NCI-H2227 (cell line): Measurements from ENCODE around the gene CEACAM8.
A peak's percentile ranks its signal among the peaks of the same experiment; 100 is the strongest.
"Not testable (repeated sequence)": the region's sequence is repeated elsewhere in the genome, so short reads cannot be mapped to it uniquely, and the experiment has no call there.

ENCODE experiments used
- DNase-seq: peaks from one replicate; lab custom pipeline; 2025; ENCODE audit not compliant: unreplicated experiment; lab: John Stamatoyannopoulos, UW

Gene CEACAM8

DNA sequence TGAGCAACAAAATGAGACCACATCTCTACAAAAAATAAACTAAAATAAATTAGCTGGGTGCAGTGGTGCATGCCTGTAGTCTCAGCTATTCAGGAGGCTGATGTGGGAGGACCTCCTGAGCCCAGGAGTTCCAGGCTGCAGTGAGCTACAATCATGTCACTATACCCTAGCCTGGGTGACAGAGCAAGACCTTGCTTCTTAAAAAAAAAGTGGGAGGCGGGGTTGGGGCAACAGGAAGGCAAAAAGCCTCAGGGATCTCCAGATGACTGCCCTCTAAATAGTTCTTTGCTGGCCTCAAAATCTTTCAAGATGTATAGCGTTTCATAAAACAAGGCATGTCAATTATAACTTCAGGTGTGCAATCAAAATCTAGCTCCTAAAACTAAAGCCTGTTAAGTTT is 18.5 kb downstream of the CEACAM8 start:
- DNase-seq: no peak

DNA sequence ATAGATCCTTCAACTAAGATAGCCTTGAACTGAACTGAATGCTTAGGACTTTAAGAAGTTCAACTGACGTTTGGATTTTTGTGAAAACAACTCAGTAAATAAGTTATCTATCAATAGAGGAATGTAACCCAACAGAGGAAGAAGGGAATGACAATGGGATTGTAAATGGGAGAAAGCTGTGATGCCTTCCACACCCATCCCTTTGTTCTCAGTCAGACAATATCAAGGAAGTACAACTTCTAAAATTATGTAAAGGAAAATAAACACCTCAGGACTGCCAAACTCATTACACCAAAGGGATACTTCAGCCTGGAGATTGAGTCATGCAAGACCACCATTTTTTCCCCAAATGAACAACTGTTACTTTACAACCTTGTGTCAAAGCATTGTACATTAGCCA is 21.1 kb downstream of the CEACAM8 start:
- DNase-seq: no peak

DNA sequence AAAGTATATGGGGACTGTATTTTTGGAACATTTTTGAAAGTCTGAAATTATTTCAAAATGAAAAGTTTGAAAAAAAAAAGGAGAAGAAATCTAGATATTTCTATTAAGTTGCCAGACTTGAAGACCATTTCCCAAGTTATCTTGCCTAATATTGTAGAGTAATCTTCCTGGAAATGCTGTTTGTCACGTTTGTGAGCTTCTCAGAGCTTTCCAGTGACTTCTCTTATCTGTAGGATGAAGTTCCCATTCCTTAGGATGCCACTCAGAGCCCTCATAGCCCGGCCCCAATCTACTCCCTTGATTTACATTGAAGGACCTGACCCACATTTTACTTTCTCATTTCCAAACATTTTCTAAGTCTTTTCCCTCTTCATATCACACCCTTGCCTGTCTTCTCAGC is 23.6 kb downstream of the CEACAM8 start:
- no peak for DNase-seq

DNA sequence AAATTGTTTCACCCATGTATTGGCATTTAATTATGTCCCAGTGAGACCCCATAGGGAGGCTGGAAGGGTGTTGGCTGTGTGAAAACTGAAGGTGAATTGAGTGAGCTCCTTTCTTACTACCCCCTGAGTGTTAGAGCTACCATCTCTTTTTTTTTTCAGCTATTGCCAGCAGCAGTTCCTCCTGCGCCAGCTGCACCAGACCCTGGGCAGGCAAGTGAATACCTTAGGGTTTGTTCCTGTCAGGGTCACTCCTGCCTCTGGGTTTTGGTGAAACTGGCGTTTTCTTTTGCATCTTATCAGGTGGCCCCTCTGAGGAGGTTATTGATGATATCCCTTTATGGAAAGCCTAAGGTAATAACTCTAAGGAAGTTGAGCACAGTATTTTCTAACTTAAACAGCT is 25.5 kb downstream of the CEACAM8 start:
- no peak for DNase-seq

DNA sequence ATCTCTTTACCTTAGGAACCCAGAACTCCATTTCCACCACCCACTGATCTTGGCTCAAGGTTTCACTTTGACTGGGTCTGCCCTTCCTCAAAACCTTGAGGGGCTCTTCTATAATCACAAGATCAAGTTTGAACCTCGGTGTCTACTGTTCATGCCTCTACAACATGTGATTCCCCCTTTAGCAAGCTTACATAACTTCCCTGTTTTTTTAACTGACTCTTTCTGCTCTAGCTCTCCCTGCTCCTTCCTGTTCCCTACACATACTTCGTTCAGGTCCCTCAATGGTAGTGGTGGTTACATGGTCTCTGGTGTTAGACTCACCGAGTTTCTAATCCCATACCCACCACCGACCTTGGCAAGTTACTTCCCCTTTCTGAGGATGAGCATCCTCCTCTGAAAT is 26.7 kb downstream of the CEACAM8 start:
- DNase-seq: no peak

DNA sequence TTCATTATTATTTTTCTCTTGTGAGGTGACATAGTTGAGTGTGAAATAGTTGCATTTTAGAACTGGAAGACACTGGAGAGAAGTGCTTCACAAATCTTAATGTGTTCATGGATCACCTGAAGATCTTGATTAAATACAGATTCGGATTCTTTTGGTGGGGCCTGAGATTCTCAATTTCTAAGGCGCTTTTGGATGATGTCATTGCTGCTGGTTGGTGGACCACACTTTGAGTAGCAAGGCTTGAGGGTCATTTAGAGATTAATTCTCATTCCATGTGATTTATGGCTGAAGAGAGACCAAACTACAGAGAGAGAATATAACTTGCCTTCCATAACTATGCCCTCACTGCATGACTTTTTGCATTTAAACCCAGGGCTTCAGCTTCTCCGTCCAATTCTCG is 27.2 kb downstream of the CEACAM8 start:
- no peak for DNase-seq

DNA sequence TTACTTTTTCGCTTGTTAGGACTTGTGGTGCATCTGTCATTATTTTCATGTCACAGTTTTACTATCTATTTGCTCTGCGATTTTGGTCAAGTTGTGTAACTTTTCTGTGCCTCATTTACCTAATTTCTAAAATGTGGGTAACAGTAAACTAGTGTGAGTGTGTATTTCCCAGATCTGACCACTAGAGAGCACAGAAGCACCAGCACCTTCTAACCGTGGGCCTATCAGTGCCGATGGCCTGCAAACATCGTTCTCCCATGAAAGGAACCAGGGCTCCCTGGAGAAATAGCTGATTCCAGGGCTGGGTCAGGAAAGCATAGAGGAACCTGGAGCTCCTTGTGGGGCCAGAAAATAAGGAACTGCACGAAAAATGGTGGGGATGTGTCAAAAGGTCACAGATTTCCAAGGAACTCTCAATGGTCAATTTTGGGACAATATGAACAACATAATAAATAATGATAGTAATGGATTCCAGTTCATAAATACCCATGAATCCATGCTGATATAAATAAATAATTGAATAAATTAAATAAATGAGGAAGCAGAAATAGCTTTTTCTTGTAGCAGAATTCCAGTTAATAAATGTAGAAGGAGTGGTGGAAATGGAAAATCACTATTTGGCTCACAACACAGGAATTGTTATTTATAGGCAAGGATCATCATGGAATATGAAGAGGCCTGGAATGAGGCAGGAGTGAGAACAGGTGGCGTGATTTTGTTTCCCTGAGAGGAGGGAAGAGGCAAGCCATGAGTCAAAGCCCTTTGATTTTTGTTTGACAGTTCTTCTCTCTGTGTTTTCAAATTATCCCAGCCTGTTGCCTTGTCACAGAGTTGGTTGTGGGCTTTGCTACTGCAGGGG is 31.1 kb downstream of the CEACAM8 start:
- DNase-seq: peak; percentile 79

DNA sequence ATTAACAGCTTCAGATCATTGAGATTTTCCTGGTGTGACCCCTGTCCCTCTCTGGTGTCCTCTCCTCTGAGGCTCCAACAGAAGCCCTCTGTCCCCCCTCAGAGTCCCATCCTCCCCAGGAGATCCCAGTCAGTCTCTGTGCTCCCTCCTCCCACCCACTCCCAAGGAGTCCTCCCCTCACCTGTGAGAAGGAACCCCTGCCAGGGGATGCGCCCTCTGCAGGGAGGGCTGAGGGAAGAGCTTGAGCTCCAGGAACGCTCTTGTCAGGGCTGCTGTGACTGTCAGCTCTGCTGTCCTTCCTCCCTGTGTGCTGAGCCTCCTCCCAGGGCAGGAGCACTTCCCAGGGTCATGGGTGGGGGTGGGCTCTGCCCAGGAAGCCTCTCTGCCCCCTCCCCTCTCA is 33.2 kb downstream of the CEACAM8 start:
- no peak for DNase-seq

DNA sequence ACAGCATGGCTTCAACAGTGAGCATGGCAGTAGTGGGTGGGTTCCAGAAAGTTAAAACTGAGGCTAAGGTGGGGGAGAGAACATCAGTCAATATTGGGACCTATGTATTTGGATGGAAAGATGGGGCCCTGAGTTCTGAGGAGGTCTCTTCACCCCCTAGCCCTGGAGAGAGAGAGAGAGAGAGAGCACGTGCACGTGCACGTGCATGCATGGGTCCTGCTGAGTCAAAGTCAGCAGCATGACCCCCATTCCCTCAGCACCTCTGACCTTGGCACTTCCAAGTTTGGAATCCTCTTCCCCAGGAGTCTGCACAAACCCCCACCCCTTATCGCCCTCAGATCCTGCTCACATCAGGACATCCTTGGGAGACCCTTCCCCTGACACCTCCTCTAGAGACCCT is 34.0 kb downstream of the CEACAM8 start:
- no peak for DNase-seq

DNA sequence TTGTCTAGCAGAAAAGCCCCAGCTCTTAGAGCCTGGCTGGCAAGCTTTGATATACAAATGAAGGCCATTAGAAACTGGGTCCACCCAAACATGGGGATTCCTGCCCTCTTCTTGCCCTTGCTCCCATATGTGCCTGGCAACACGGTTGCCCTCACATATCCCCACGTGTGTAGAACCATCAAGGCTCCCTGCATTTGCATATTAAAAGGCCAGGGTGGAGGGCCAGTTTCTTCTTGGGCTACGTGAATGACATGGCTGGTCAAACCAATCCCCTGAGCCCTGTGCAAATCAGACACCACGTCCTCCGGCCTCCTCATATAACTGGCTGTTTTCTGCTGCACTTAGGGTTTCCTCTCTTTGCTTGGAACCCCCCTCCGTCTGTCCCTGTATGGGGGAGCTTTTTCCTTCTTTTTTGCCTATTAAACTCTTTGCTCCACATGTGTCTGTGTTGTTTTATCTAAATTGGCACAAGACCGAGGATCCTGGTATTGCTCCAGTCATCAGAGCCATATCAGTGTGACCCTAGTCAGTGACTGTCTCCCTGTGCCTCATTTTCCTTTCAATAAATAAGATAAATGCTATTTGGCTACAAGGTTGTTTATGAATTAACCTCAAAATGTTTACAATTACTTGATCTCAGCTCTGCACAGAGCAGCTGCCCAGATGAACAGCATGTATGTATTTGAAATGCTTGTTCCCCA is 36.1 kb downstream of the CEACAM8 start:
- no peak for DNase-seq

DNA sequence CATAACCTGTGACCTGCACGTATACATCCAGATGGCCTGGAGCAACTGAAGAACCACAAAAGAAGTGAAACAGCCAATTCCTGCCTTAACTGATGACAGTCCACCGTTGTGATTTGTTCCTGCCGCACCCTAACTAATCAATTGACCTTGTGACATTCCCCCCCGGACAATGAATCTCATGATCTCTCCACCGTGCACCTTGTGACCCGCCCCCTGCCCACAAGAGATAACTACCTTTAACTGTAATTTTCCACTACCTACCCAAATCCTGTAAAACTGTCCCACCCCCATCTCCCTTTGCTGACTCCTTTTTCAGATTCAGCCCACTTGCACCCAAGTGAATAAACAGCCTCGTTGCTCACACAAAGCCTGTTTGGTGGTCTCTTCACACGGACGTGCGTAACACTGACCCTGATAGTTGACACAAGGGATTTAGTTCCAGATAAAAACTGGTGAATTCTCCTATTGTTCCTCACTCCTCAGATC is 37.3 kb downstream of the CEACAM8 start:
- DNase-seq: not testable (repeated sequence)

DNA sequence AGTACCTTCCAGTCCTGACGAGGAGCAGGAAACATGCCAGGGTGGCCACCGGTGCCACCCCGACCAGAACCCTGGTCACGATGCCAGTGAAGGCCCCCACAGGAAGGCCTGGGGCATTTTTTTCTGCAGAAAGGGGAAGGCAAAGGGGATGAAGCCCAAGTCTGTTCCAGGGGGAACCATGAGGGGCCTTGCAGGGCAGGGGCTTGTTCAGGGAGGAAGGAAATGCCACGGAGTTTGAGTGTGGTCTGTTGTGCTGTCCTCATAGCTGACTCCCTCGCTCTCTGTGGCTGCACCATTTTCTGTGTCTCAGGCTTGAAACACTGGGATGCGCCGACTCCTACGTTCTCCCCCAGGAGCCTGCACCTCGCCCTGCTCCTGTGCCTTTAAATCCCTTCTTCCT is 38.9 kb downstream of the CEACAM8 start:
- DNase-seq: no peak

DNA sequence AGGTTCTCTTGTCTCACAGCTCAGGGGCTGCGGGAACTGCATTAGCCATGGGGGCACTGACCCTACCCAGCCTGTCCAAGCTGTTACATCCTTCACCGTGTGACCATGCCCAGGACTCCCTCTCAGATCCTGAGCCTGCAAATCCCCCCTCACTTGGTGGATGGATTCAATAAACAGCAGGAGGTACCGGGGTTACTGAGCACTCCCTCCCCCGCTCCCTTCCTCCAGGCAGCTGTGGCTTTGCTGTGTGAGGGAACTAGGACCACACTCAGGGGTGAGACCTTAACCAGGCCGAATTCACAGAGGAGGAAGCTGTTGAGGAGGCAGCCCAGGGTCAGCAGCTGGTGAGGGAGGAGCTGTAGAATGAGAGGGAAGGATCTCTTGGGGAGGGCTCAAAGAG is 39.4 kb downstream of the CEACAM8 start:
- DNase-seq: no peak

DNA sequence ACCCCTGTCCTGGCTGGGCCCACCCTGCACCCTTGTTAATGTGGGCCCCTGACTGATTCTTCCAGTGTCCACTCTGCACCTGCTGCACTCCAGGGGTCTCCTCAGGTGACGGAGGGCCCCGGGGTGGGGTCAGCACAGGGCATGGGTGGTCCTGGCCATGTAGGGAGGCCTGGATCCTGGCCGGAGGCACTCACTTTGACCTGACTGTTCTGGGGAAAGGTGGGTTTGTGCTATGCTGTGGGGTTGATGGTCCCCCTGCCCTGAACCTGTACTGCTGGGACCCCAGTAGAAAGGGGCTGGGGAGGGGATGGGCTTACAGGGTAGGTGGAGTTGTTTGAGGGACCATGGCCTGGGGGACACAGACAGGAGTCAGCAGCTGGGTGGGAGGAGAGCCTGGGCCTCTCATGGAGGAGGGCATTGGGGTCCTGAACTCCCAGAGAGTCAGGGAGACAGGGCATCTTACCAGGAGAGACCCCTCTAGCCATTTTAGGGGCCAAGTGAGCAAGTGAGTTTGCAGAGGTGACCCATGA is 40.6 kb downstream of the CEACAM8 start:
- DNase-seq: no peak

DNA sequence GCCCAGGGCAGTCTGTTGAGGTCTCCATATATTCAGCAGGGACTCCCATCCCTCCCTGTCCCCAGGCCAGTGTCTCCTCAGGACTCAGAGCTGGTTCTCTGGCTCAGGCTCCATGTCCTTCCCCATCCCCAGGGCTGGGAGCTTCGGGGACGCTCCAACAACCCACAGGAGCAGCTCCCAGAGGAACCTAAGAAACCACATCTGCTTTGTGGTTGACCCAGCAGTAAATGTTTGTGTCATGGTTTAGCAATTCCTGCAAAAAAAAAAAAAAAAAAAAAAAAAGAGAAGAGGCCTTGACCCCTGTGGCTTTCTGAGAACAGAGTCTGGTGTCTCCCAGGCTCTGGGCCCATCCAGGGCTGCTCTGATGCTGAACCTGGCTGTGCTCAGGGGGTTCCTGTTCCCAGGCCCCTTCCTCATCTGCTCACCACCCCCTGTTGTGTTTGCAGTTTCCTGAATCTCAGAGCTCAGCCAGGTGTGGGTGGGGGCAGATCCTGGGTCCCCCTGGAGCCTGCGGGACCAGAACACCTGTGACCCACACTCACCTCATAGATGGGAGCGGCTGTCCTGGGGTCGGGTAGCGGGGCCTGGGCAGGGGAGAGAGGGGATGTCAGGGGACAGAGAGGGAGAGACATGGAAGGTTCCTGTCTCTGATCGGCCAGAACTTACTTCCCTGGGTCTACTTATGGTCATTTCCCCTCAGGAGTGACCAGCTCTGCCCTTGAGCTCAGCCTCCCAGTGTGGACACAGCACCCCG is 41.3 kb downstream of the CEACAM8 start:
- no peak for DNase-seq

DNA sequence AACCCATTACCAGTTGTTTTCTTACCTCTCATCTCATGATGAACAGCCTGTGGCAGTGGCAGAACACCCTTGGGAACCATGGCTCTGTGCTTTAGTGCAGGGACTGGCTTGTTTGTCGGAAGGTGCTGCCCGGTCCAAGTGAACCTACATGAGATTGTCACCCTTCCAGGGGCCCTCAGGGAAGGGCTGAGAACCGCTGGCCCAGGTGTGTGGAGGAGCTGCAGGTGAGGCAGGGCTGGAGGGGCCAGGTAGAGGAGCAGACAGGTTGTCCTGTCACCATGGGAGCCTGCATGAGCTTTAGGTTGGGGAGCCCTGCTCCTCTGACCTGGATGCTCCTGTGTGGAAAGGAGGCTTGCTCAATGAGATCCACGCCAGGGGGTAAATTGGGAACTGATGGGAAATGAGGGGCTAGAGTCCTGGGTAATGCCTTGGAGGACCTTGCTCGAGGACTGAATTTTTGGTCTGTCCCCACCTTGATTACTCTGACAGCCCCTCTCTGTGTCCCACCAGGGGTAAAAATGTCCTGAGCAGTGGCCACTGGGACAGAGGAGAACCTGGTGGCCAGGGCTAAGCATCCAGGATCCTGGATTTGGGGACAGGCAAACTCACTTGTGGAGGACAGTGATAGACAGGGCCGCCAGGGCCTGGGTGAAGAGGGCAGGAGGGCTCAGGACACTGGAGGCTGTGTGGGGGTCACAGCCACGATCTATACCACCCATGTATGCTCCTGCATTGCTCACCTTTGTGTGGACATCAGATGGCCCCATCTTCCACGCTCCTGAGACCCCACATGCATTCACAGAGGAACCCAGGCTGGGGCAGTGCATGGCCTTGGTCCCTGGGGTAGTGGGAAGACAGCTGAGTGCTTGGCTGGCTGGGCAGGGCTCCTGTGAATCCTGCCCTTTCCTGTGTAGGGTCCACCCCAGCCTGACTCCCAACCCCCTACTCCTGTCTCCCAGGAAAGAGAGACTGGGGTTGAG is 42.3 kb downstream of the CEACAM8 start:
- DNase-seq: no peak

DNA sequence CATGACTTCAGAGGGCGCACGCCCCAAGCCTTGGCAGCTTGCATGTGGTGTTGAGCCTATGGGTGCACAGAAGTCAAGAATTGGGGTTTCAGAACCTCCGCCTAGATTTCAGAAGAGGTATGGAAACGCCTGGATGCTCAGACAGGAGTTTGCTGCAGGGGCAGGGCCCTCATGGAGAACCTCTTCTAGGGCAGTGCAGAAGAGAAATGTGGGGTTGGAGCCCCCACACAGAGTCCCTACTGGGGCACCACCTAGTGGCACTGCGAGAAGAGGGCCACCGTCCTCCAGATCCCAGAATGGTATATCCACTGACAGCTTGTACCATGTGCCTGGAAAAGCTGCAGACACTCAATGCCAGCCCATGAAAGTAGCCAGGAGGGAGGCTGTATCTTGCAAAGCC is 44.2 kb downstream of the CEACAM8 start:
- DNase-seq: not testable (repeated sequence)

DNA sequence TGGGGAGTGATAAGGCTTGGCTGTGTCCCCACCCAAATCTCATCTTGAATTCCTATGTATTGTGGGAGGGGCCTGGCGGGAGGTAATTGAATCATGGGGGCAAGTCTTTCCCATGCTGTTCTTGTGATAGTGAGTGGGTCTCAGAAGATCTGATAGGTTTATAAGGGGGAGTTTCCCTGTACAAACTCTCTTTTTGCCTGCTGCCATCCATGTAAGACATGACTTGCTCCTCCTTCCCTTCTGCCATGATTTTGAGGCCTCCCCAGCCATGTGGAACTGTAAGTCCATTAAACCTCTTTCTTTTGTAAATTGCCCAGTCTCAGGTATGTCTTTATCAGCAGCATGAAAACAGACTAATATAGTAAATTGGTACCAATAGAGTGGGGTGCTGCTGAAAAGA is 45.7 kb downstream of the CEACAM8 start:
- DNase-seq: not testable (repeated sequence)

DNA sequence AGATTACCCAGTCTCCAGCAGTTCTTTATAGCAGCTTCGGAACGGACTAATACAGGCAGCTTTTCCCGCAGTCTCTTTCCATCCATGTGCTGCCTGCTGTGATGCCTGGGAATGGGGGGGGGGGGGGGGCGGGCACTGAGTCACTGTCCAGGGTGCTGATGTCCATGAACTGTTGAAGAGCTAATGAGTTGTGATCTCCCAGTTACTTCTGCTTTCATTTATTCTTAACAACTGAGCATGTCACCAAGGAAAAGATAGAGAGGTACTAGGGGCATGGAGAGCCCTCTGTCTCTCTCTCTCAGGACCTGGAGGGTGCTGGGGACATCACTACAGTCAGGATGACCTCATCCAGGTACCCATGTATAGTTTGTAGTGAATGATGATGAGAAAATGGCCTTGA is 46.2 kb downstream of the CEACAM8 start:
- DNase-seq: no peak

DNA sequence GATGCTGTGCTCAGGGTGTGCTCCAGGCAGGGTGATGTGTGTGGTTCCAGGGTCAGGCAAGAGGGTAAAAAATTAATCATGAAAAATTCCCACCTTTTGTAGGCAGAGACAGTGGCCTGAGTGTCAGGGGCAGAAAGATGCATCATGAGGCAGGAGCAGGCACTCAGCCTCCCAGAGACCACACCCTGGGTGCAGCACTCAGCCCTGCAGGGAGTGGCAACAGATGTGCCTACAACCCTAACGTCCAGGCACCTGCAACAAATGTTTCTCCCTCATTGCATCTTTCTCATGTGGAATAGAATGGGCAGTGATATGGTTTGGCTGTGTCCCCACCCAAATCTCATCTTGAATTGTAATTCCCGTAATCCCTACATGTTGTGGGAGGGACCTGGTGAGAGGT is 46.8 kb downstream of the CEACAM8 start:
- DNase-seq: no peak
